ENCODE measurements around the gene PLS1.
"Not testable (repeated sequence)": the region's sequence is repeated elsewhere in the genome, so short reads cannot be mapped to it uniquely, and the experiment has no call there.

PLS1 gene

DNA sequence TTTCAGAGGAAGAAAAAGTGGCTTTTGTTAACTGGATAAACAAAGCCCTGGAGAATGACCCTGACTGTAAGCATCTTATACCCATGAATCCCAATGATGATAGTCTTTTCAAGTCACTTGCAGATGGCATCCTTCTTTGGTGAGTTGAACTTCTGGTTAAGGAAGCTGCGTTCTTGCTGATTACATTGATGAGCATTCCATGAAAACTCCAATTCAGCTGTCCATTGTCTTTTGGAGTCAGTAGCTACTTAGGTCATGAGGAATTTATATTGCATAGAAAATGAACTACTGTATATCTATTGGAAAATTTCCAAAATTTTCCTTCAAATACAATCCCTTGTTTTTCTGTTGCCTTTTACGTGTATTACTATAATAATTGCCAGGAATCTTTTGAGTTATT, 80.0 kb downstream of the PLS1 start:
- DNase-seq = no peak
- intact Hi-C loops (cut with DNase I) = no loop called here

DNA sequence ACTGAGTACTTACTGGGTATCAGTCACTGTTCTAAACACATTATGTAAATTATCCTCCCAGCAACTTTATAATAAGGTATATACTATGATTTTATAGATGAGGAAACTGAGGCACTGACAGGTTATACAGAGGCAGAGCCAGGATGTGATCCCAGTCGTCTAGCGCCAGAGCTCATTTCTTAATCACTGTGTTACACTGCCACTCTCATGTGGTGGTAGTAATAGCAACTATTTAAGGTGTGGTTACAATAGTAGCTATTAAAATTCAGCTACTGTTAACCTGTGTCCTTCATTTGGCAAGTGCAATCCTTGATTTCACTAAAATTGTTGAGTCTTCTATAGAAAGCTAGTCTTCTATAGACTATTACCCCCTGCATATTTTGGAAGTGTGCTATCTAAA, 84.5 kb downstream of the PLS1 start:
- intact Hi-C loops (cut with DNase I) = no loop called here
- no peak for DNase-seq

DNA sequence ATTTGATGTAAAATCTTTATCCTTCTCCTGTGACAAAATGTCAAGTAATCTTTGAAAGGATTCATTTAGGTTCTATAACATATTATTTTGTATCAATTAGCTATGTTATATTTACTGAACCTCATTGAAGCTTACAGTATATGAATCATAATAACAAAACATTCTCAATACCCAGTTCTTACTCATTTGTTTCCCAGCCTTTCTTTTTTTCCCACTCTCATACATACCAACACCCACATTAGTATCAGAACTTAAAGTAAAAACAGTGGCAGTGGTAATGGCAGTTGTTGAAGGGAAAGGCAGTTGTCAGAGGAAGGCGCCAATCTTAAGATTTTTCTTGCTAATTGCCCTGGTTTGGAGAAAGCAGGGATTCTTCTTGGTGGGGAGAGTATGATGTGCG, 94.4 kb downstream of the PLS1 start:
- no peak for DNase-seq
- intact Hi-C loops (cut with DNase I) = no loop called here

DNA sequence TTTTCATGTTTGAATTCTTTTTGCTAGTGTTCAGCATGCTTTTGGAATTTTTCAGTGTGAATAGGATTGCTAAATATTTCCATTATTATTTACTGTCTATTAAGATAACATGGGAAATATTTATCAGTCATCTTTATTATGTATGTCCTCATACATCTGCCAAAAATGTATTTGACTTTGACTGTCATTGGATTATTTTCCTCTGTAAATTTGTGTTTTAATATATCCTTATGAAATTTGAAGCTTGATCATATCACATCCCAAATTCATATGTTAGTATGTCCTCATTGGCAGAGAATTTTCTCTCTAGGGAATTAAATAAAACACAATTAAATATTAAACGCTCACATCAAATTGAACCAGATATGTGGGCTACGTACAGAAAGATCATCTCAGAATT, 95.3 kb downstream of the PLS1 start:
- intact Hi-C loops (cut with DNase I) = no loop called here
- DNase-seq = no peak

DNA sequence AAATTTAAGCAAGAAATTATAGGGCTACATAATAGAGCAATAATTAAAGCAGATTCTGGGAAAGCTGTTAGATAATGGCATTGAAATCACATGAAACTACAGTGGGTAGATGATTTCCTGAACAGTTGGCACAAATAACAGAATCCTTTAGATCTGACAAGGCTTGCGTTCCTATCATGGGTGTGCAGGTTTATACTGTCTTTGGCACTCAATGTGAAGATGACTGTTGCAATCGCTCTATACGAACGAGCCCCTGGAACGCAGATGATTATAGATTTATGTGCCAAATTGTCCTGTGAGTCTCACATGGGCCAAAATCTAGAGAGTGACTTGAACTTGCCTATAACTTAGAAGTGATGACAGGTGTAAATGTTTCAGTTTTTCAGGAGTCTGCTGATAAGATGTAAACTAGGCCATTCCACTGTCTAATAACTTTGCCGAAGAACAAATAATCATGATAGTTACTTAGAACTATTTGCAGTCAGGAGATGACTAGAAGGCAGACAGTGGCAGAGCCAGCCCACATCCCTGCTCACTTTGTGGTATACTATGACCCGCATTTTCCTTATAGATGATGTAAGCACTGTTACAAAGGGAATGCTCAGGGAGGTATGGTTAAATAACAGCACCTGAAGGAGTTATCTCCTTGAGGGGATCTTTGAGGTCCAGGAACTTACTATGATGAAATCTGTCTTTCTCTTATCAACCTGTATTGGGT, 97.1 kb downstream of the PLS1 start:
- no peak for DNase-seq
- intact Hi-C loops (cut with DNase I) = no loop called here

DNA sequence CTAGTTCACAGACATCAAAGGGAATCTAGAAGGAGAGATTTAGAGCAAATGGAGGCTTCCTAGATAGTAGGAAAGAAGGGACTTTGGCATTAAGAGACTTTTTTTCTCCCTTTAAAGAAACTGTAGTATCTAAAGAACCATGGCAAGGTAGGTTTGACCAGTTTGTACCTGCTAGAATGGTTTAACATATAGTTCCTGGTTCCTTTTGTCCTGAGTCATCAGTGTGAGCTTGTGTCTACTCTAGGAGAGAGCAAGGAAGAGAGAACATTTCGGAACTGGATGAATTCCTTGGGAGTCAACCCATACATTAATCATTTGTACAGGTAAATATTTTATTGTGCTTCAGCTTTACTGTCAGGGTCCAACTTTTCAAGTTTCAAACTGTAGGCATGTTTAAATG, 98.0 kb downstream of the PLS1 start:
- no peak for DNase-seq
- intact Hi-C loops (cut with DNase I) = no loop called here

DNA sequence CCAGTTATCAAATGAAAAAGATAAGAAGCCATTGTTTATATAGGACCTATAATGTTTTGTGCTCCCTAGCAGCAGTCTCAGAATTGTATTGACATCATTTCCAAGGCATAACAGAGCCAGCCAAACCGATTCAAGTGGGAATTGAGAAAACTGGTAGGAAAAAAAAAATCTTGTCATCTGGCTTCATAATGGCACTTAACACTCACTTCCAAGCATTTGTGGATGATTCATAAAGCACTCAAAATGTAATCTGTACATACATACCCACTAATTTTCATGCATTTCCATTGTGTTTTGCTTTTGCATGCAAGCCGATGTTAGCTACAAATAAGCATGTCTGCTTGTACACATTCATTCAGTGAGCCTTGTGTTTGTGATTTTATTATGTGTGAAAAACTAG, 109.0 kb downstream of the PLS1 start:
- DNase-seq = no peak
- intact Hi-C loops (cut with DNase I) = no loop called here

DNA sequence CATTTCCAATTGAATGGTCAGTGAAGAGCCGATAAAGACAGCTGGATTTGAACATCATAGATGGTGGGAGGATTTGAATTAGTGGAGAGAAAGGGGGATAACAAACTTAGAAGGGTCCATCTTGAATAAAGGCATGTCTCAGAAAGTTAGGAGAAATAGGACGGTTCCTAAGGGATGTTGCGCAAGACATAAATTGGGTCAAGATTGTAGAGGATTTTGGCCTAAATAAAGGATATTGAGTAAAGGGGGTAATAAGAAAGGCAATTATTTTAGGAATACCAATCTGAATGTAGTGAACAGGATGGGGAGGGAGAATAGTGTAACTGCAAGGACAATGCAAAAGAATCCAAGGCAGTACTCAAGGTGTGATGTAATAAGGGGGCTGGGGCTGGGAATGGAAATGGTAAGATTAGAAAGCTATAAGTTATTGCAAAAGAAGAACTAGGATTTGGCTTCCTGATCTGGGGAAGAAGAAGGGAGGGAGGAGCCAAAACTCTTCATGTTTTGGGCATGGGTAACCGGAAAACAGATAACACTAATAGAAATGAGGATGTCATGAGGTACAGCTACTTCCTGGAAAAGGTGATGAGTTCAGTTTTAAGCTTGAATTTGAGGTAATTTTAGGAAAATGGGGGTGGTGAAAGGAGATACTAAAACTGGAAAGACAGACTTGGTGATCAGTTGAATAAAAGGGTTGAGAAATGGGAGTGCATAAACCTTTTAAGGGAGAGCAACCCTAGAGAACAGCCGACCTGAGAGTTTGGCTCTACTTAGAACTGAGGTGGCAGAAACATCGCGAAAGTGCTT, 110.3 kb downstream of the PLS1 start:
- intact Hi-C loops (cut with DNase I) = no loop called here
- DNase-seq = no peak

DNA sequence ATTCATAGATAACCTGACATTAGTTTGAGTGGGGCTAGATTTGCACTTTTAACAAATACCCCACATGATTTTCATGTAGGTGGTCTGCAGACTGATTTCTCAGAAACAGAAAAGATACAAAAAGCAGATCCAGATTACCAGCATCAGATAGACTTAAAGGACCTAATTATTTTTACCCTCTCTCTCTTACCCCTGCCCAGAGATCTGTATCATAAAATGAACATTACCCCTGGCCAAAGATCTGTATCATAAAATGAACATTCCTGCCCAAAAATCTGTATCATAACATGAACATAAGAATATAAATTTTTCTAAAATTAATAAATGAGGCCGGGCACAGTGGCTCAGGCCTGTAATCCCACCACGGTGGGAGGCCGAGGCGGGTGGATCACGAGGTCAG, 113.0 kb downstream of the PLS1 start:
- intact Hi-C loops (cut with DNase I) = no loop called here
- no peak for DNase-seq

DNA sequence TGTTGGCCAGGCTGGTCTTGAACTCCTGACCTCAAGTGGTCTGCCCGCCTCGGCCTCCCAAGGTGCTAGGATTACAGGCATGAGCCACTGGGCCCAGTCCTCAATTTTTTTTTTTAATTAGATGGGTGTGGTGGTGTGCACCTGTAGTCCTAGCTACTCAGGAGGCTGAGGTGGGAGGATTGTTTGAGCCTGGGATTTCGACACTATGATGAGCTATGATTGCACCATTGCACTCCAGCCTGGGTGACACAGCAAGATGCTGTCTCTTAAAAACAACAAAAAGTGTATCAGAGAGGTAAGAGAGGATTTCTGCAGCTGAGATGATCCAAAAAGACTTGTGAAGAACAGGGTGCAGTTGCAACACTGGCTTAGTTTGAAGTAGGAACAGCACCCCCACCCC, 118.7 kb downstream of the PLS1 start:
- DNase-seq = not testable (repeated sequence)

DNA sequence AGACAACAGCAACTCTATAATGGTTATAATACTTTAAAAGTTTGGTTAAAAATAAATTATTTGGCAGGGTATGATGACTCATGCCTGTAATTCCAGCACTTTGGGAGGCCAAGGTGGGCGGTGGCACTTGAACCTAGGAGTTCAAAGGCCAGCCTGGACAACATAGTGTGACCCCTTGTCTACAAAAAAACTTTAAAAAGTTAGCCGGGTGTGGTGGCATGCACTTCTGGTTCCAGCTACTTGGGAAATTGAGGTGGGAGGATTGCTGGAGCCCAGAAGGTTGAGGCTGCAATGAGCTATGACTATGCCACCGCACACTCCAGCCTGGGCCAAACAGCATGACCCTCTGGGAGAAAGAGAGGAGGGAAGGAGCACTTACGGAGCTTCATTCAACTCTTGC, 119.9 kb downstream of the PLS1 start:
- intact Hi-C loops (cut with DNase I) = no loop called here

More for the DNA sequence above, 118.7 kb downstream of the PLS1 start:
- intact Hi-C loops (cut with DNase I) = not testable (repeated sequence)

DNA sequence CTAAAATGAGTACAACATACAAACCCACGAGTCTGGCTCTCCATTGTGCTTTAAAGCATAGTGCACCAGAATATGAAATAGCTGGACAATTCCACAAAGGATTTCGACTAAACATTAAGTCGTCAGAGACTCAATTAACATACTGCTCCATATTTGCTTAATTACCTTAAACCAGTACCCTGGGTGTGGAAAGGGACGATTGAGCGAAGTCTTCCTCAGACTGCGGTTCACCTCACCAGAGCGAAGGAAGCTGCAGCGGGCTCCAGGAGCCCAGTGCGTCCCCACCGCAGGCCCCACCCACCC, 127.4 kb downstream of the PLS1 start:
- peak in 1 of 10 donors; percentile 94 for DNase-seq
- intact Hi-C loops (cut with DNase I) = loop anchor here (5.0 kb wide), 3 partner anchors 126 to 276 kb away; partner anchors contain the start of genes ATR, PLS1 and XRN1

More for the DNA sequence above, 119.9 kb downstream of the PLS1 start:
- DNase-seq = no peak

DNA sequence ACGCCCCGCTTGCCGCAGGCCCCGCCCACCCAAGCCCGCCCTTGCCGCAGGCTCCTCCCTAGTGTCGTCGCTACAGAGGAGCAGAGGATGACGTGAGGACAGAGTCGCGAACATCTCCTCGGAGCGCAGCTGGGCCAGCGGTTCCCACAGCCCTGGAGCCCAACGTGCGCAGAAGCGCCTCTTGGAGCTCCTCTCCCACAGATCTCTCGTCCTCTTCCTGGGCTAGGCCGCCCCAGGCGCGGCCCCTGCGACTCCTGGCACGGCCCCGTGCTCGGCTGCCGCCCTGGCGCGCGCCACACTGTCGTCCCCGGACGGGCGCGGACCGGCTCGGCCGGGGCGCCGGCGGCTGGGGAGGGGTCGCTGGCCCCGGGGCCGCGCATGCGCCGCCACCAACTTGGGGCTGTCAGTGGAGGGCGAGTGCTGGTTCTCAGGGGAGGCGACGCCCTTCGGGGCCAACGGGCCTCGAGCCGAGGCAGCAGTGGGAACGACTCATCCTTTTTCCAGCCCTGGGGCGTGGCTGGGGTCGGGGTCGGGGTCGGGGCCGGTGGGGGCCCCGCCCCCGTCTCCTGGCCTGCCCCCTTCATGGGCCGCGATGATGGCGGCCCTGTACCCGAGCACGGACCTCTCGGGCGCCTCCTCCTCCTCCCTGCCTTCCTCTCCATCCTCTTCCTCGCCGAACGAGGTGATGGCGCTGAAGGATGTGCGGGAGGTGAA, 127.9 kb downstream of the PLS1 start, which contains the start of gene TRPC1:
TRPC1 (plus strand) TSS at position 67 of the 714 bp plus-strand sequence; CDS start at position 593, 526 bp downstream.
- intact Hi-C loops (cut with DNase I) = loop anchor here (5.0 kb wide), 3 partner anchors 127 to 277 kb away; partner anchors contain the start of genes ATR, PLS1 and XRN1
- DNase-seq = peak; percentile 70 to 96 (median 77)

DNA sequence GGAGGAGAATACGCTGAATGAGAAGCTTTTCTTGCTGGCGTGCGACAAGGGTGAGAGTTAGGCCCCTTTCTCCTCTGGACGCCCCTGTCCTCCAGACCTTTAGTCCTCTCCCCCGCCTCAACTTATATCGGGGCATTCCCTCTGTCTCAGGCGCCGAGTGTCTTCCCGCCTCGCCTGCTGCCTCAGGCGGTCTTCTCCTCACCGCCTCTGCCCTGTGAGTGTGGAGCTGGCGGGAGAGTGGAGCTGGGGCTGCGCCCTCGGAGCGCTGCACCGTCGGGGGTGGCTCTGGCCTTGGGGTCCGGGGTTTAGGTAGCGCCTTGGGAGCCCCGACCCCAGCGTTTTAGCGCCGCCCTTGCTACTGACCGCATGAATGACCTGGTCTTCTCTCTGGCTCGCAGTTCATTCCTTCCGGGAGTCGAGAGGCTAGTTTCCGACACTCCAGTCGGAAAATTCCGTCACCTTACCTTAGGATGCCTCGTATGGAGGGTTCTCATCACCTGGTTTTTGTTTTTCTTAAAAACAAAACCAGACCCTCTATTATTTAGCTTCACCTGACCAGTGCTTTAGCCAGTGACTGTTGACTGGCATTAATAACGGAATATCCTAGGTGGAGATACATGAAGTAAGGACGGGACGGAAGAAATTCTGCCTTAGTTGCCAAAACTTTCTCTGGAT, 128.6 kb downstream of the PLS1 start:
- DNase-seq = peak; percentile 20 to 87 (median 33)
- intact Hi-C loops (cut with DNase I) = loop anchor here (5.0 kb wide), 3 partner anchors 128 to 278 kb away; partner anchors contain the start of genes ATR, PLS1 and XRN1

DNA sequence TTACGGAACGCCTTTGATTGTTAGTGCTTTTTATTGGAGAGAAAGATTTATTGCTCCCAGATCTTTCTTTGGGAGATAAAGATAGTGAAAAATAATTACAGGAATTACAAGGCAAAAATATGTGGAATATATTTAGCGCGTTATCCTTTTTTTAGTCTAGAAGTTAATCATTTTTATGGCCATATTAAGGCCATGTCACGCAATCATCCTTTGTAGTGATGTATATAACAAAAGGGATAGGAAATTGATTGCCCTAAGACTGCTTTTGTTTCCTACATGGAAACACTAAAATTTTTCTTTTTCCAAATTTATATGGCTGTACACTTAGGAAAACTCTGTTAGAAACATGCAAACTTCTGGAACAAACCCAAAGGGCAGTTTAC, 129.2 kb downstream of the PLS1 start:
- DNase-seq = no peak
- intact Hi-C loops (cut with DNase I) = no loop called here

DNA sequence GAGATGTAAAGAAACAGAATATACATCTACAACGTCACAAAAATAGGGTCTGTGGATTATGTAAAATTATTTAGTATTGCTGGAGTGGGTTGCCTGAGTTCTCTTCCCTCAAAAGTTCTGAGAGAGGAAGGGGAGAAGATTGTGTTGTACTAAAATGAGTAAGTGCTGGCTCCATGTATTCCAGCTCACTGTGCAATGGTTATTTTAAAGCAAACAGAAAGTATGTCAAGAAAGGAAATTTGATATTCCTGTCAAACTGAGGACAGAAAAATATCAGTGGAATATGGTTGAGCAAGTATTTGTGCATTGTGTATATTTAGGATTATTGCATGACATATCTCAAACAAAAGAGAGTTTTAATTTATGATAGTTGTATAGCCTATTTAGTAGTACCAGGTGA, 129.8 kb downstream of the PLS1 start:
- intact Hi-C loops (cut with DNase I) = no loop called here
- no peak for DNase-seq

DNA sequence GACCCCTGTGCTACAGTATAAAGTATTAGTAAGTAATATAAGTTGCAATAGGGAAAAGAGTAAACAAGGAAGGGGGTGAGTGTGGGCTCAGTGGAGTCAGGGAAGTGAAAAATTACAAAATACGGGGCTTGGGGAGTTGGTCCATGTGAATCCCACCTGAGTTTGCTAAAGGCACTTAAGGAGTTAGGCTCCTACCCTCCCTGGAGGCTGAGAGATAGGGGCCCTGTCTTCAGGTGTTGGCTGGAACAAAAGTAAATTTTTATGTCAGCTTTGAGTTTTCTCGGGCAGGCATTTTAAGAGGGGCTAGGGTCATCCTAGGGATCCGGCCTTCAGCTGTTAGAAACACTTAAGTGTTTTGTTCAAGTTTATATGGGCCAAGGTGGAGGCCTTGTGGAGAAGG, 135.9 kb downstream of the PLS1 start:
- DNase-seq = no peak
- intact Hi-C loops (cut with DNase I) = no loop called here

DNA sequence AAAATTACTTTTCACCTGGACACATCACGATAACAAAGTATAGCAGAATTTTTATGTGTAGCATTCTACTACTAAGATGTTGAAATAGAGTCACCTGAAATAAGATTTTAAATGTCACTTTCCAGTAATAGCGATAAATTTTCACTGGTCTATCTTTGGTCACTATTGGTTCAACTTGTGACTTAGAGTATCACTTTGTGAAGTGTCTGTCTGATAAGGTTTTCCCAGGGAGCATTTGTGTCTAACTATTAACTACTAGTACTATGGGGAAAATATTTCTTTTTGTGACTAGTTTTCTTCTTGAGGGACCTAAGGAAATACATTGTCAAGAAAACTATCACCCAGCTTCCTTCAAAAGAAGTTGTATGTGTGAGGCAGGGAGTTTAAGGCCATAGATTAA, 138.6 kb downstream of the PLS1 start:
- DNase-seq = no peak
- intact Hi-C loops (cut with DNase I) = no loop called here

DNA sequence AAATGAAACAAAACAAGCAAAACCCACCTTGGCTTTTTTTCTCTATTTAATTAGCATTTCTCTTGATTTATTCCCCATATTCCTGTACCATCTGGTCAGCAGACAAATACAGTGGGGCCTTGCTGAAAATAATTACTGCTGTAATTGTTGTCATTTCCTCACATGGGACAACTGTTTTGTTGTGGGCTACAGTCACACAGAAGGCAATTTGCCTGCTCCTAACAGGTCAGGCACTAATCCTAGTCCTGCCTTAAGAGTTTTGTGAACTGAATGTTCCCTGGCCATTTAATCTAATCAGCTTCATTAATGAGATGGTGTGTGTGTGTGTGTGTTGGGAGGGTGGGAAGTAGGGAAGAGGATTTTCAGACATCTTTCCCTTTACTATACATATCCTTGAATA, 139.3 kb downstream of the PLS1 start:
- intact Hi-C loops (cut with DNase I) = no loop called here
- no peak for DNase-seq

DNA sequence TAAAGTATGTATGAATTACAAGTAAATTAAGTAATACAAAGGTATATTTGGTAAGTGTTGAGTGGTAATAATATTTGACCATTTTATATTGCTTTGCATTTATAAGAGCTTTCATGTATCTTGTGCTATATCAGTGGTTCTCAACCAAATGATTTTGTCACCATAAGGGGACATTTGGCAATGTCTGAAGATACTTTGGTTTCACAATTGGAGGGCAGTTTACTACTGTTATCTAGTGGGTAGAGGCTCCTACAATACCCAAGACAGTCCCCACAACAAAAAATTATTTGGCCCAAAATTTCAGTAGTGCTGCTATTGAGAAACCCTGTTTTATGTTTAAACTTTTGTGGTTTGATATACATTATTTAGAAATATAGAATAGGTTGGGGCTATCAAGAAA, 142.2 kb downstream of the PLS1 start:
- intact Hi-C loops (cut with DNase I) = no loop called here
- no peak for DNase-seq

DNA sequence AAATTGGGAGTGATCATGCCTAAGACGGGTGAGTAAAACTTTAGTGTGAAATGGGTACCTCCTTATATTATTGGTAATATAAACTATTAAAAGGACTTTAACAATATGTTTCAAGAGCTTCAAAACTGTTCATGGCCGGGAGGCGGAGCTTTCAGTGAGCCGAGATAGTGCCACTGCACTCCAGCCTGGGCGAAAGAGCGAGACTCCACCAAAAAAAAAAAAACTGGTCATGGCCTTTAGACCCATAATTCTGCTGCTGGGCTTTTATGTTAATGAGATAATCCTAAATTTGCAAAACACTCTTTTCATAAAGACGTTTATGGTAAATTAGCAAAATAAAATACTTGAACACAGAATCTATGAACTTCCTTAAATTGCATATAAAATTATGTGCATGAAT, 150.5 kb downstream of the PLS1 start:
- DNase-seq = no peak
- intact Hi-C loops (cut with DNase I) = no loop called here
